NB4 (cell line): ENCODE measurements around the gene XRCC1.
"Not testable (repeated sequence)": the region's sequence is repeated elsewhere in the genome, so short reads cannot be mapped to it uniquely, and the experiment has no call there.

Experiments used
- DNase-seq: peaks from one replicate; pipeline ENCODE4 v3.0.0; 2010; ENCODE audit warnings: low read depth
- H3K4me3 ChIP-seq: one replicate; pipeline ENCODE4 v1.5.1; 2011; ENCODE audit warnings: mild to moderate bottlenecking, low read depth, low read length, moderate library complexity
- MYC ChIP-seq: IDR thresholded peaks from 2 replicates; pipeline ENCODE4 v1.6.1; 2011; ENCODE audit warnings: low read depth, low read length
- POLR2A ChIP-seq: IDR thresholded peaks from 2 replicates; pipeline ENCODE4 v1.6.1; 2011; ENCODE audit warnings: mild to moderate bottlenecking; ENCODE audit not compliant: insufficient read length; ENCODE audit errors: extremely low read depth
- TF ChIP-seq, protein P1 (sequence below): IDR thresholded peaks from one replicate; pipeline ENCODE4 v1.5.1; 2012; ENCODE audit warnings: low read depth, low read length
- TF ChIP-seq, protein P2 (sequence below): IDR thresholded peaks from 2 replicates; pipeline ENCODE4 v1.6.1; 2011; ENCODE audit warnings: low read depth, low read length

Gene XRCC1

DNA sequence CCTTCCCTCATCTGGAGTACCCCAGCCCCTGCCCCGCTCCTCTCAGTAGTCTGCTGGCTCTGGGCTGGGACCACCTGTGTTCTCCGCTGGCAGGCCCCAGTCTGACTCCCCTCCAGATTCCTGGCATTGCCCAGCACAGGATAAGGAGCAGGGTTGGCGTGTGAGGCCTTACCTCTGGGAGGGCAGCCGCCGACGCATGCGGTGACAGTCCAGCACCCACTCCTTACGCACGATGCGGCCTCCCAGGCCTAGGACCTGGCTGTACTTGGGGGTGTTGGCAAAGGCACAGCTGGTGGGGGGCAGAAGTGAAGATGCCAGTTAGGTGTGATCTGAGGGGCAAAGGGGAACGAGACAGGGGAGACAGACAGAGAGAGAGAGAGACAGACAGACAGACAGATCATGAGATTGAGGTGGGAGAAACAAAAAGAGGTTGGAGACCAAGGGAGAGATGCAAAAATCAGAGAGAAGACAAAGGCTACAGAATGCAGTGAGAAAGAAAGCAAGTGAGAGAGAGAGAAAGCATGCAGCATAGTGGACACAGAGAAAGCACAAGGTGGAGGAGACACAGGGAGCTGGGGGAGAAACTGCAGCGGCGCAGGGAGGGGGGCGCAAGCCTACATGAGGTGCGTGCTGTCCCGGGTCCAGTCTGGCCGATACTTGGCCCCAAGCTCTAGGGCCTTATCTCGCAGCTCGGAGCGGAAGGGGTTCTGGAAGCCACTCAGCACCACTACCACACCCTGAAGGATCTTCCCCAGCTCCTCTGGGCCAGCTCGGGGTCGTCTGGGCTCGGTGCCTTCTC, 23.7 kb downstream of the XRCC1 start:
- no peak overlapping the region for H3K4me3 ChIP-seq
- DNase-seq, result no peak
- TF ChIP-seq, protein P1, sequence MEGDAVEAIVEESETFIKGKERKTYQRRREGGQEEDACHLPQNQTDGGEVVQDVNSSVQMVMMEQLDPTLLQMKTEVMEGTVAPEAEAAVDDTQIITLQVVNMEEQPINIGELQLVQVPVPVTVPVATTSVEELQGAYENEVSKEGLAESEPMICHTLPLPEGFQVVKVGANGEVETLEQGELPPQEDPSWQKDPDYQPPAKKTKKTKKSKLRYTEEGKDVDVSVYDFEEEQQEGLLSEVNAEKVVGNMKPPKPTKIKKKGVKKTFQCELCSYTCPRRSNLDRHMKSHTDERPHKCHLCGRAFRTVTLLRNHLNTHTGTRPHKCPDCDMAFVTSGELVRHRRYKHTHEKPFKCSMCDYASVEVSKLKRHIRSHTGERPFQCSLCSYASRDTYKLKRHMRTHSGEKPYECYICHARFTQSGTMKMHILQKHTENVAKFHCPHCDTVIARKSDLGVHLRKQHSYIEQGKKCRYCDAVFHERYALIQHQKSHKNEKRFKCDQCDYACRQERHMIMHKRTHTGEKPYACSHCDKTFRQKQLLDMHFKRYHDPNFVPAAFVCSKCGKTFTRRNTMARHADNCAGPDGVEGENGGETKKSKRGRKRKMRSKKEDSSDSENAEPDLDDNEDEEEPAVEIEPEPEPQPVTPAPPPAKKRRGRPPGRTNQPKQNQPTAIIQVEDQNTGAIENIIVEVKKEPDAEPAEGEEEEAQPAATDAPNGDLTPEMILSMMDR, result no peak
- TF ChIP-seq, protein P2, sequence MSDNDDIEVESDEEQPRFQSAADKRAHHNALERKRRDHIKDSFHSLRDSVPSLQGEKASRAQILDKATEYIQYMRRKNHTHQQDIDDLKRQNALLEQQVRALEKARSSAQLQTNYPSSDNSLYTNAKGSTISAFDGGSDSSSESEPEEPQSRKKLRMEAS, result no peak
- TF ChIP-seq POLR2A, result no peak

DNA sequence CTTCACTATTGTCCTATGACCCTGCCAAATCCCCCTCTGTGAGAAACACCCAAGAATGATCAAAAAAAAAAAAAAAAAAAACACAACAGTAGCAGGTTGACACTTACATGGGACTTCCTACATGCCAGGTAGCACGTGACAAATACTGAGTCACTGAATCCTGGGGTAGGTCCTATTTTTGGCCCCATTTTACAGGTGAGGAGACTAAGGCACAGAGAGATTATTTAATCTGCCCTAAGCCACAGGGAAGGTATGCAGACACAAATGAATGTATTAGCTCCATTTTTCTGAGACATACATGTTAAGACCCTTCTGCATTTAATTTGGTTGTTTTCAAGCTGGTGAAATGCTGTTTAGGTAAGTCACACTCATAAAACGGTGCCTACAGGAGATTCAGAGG, 26.6 kb downstream of the XRCC1 start:
- TF ChIP-seq MYC (no peak), POLR2A (no peak)
- TF ChIP-seq, protein P1, result no peak
- TF ChIP-seq, protein P2, result no peak
- H3K4me3 ChIP-seq, result no peak overlapping the region
- no peak for DNase-seq

DNA sequence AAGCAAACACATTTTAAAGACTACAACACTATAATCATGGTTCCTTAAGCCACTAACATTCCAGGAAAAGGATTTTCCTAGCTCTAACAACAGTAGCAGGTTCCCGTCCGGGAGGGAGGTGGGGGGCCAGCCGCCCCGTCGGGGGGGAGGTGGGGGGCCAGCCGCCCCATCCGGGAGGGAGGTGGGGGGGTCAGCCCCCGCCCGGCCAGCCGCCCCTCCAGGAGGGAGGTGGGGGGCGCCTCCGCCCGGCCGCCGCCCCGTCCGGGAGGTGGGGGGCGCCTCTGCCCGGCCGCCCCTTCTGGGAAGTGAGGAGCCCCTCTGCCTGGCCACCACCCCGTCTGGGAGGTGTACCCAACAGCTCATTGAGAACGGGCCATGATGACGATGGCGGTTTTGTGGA, 27.4 kb downstream of the XRCC1 start:
- not testable (repeated sequence) for DNase-seq, H3K4me3 ChIP-seq

DNA sequence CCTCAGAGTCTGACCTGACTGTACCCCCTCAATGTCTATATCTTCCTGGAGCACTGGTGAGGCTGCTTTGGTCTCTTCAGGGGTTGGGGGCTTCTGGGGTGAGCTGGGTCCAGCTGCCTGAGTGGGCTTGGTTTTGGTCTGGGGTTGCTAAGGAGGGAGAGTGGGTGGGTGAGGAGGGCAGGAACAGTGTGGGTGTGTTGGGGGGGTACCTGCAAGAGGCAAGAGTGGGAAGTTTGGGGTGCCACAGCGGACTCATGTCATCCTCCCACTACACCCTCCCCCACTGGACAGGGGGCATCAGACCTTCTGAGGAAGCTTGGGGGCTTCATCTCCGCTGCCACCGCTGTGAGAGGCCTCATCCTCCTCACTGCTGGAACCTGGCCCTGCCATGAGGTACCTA, 28.7 kb downstream of the XRCC1 start:
- TF ChIP-seq POLR2A (no peak), MYC (no peak)
- TF ChIP-seq, protein P1, result no peak
- TF ChIP-seq, protein P2, result no peak
- H3K4me3 ChIP-seq, result no peak overlapping the region
- DNase-seq, result no peak

GRCh38 chr19:43545981-43546380, 29.3 kb downstream of the XRCC1 start:
- no peak for DNase-seq
- TF ChIP-seq, protein P2, result no peak
- TF ChIP-seq MYC (no peak), POLR2A (no peak)
- TF ChIP-seq, protein P1, result no peak
- H3K4me3 ChIP-seq, result no peak overlapping the region

DNA sequence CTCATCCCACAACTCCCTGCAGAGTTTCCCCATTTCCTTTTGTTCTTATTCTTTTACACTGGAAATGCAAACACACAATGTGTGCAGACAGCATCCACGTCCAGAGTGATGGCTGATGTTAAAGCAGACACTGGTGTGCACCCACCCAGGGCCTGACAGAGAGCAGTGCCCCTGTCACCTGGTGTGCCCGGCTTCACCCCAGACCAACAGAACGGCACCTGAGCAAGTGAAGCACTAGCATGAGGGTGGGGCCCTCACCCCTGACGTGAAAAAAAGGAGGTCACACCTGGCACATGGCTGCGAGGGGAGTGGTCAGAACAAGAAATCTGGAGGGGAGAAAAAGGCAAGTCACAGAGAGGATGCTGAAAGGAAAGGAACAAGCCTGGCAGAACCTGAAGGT, 30.1 kb downstream of the XRCC1 start:
- TF ChIP-seq POLR2A, result no peak
- no peak overlapping the region for H3K4me3 ChIP-seq
- DNase-seq, result no peak

DNA sequence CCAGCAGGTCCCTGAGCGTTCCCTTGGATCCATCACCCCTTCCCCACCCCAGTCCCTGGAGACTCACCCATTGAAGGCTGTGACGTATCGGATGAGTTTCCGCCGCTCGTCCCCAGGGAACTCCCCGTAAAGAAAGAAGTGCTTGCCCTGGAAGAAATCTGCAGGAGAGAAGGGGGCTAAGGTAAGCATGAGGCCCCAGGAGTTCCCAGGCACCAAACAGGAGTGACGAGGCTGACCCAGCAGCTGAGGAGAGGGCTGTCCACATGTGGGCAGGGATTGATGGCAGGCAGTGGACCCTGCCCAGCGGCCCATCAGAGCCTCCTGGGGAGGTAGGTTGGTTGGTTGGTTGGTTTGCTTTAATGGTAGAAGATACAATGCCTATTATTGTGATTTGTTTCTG, 31.2 kb downstream of the XRCC1 start:
- TF ChIP-seq POLR2A, result no peak
- TF ChIP-seq MYC, result no peak
- TF ChIP-seq, protein P2, result no peak
- TF ChIP-seq, protein P1, result no peak

More for the DNA sequence above, 31.2 kb downstream of the XRCC1 start:
- no peak for DNase-seq
- H3K4me3 ChIP-seq, result no peak overlapping the region
